CD4-positive, alpha-beta T cell treated with Interleukin-6 at 100 ng/mL for 8 hours (primary cell): ENCODE results near the gene COP1.
"Not testable (repeated sequence)": the region's sequence is repeated elsewhere in the genome, so short reads cannot be mapped to it uniquely, and the experiment has no call there.

ENCODE experiments used
- DNase-seq: peaks from one replicate; pipeline ENCODE4 v3.0.0-alpha.2; 2020; ENCODE audit warnings: mixed read lengths, low spot score

Gene COP1

GRCh38 chr1:176122282-176122681, 84.8 kb downstream of the COP1 start:
- DNase-seq: no peak

DNA sequence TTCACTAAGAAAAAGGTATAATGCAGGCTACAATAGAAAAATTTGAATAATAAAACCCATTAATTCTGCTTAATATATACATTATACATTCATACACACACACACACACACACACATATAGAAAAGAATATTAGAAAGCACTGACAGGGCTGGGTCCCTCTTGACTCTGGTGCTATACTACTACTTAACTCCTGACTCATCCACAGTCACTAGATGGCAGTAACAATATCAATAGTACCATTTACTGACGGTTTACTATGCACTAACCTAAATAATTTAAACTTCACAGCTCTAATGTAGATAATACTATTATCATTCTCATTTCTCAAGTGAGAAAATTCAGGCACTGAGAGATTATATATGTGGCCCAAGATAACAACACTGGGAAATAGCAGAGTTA, 87.5 kb downstream of the COP1 start:
- DNase-seq: no peak

DNA sequence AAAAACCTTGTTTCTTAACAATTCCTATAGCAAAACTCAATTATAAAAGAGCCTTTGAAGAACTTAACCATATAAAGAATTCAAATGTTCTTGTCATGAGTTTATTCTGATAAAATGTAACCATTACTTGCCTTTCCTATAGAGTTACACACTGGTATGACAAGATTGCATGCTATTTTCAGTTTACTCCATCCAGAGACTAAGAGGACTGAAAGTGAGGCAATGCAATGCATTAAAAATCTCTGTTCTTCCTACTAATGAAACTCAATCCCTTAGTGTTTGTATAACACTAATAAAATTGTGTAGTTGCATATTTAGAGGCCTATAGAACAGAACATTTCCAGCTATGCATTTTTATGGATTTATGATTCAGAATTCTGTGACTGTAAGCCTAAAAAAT, 88.1 kb downstream of the COP1 start:
- DNase-seq: no peak

DNA sequence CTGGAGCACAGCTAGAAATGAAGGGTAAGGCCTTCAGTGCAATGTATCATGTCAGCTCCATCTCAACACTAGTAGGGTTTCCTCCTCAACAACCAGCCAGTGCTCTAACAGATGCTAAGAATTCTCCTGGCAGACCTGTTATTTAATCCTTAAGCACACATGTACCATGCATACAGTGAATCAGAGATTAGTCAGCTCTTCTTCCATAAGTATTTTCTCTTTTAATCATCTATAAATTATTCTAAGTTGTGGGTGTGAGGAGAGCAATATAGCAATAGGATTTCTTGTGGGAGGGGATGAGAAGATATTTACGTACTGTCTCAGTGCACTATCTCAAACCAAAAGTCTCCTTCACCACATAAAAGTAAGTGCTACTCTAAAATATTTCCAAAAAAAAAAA, 95.3 kb downstream of the COP1 start:
- DNase-seq: no peak

DNA sequence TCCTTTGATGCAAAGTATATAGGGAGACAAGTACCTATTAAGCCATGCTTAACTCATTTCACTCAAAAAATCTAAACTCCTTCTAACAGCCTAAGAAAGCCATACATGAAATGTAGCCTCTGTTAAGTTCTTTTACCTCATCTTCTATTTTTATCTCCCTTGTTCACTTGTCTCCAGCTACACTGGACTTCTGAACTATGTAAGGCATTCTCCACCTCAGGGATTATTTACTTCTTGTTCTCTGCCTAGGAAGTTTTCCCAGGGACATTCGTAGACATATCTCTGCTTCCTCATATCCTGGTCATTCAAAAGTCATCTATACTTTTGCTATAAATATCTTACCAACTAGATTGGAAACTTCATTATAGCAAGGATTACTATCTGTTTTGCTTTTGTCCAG, 96.9 kb downstream of the COP1 start:
- DNase-seq: no peak

- no peak for DNase-seq
Observed at GRCh38 chr1:176102768-176103350, 104.2 kb downstream of the COP1 start.

- DNase-seq: no peak
Observed at GRCh38 chr1:176101951-176102642, 105.0 kb downstream of the COP1 start.

DNA sequence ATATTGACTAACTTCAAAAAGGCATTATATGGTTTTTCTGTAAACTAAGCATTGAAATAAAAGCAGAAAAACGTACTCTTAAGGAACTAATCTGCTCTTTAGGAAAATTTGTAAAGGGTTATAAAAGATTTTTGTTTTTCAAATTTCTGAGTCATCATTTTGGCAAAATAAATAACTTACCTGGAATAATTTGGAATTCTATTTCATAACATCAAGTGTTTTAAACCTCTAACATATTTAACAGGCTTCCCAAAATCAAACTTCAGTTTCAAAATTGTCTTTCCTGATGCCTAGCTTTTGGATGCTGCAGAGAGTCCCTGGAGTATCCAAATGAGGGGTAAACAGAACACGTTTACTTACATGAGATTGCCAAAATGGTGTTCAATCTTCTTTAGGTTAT, 108.5 kb downstream of the COP1 start:
- no peak for DNase-seq

GRCh38 chr1:176096015-176096414, 111.1 kb downstream of the COP1 start:
- DNase-seq: no peak

DNA sequence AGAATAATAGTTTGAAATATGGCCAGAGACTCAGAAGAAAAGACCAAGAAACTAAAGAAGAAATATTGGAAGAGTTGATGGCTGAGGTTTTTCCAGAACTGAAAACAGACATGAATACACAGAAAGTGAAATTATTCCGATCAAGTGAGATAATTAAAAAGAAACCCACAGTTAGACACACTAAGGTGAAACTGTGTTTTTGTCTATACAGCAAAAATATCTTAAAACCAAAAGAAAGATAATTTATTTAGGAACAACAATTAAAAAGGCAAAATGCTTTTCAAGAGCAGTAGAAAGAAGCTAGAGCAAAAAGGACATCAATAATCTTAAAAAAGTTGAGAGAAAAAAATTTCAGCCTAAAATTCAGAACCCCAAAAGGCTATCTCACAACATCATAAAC, 116.3 kb downstream of the COP1 start:
- no peak for DNase-seq

GRCh38 chr1:176087746-176088145, 119.3 kb downstream of the COP1 start:
- not testable (repeated sequence) for DNase-seq

GRCh38 chr1:176073524-176074157, 133.4 kb downstream of the COP1 start:
- peak; percentile 4 for DNase-seq

DNA sequence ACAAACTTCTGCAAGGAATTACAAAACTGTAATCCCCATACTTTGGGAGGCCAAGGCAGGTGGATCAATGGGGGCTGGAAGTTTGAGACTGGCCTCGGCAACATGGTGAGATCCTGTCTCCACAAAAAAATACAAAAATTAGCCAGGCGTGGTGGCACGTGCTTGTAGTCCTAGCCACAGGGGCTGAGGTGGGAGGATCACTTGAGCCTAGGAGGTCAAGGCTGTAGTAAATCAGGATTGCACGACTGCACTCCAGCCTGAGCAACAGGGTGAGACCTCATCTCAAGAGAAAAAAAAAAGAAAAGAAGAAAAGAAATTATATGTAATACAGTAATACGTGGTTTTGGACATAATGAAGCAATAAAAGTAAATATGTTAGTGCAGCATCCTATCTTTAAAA, 138.2 kb downstream of the COP1 start:
- no peak for DNase-seq

GRCh38 chr1:176068256-176068655, 138.8 kb downstream of the COP1 start:
- no peak for DNase-seq

DNA sequence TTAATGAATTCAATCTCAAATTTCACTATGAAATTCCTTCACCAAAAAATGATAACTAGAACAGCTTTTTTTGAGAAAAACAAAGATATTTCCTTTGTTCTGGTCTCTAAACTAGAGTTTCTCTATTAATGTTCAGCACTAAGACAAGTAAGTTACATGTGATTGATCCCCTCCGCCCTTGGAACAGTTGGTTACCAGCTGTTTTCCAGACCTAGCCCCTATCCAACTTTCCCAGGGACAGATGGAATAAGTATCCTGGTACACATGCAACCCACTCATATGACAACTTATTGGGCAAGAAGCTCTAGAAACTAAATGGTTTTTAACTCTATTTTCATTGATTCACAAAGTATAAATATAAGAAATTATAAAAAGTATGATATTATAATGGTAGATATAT, 140.4 kb downstream of the COP1 start:
- no peak for DNase-seq

DNA sequence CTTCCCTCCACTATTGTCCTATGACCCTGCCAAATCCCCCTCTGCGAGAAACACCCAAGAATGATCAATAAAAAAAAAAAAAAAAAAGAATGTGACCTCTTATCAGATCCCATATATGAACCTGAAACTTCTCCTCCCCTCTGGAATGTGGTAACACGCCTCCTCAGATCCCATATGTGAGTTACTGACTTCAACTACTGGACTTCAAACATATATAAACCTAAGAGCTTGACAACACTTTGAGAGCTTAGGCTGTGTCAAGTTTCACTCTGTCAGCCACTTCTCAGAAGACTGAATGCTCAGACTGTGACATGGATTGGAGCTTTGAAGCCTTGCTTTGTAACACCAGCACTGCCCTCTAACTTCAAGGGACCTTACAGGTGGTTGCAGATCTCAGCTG, 148.4 kb downstream of the COP1 start:
- no peak for DNase-seq

DNA sequence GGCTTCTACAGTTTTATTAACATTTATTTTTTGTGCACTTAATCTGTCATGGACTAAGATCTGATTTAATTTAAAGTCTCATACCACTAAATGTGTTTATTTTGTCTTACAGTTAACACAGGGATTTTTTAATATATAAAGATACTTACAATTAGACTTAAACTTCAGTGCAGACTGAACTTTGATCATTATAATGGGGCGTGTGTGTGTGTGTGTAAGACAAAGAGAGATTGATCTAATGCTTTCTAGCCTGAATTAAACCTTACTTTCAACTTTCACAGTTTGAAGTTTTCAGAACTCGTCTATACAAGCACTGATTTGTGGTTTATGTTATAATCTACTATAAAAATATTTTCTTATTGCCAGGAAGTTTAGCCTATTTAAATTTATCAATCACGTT, 150.8 kb downstream of the COP1 start:
- no peak for DNase-seq

DNA sequence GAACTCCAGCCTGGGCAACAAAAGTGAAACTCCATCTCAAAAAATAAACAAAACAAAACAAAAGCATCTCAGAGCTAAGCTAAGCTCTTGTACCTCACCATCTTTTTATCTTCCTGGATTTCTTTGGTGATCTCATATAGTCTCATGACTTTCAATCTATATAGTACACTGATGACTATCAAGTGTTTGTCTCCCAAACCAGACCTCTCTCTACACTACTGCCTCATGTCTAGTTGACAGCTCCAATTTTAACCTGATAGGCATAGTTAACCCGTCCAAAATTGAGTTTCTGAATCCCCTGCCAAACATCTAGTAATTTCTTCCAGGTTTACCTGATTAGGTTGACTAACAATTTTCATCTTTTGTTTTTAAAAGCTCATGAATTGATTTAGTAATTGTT, 151.7 kb downstream of the COP1 start:
- DNase-seq: no peak

DNA sequence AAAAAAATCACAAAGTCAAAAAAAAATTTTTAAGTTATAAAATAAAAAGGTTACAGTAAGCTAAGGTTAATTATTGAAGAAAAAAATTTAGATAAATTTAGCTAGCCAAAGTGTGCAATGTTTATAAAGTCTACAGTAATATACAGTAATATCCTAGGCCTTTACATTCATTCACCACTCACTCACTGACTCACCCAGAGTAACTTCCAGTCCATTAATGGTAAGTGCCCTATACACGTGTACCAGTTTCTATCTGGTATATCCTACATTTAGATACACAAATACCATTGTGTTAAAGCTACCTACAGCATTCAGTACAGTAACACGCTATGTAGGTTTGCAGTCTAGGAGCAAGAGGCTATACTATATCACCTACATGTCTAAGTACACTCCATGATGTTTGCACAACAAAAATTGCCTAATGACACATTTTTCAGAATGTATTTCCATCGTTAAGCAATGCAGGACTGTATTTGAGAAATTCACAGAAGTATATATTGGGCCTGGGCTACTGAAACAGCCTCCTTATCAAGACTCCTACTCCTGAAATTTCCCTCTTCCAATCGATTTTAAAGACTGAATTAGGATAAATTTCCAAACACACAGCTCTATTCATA, 155.1 kb downstream of the COP1 start:
- DNase-seq: no peak

GRCh38 chr1:176051402-176051801, 155.7 kb downstream of the COP1 start:
- DNase-seq: no peak

DNA sequence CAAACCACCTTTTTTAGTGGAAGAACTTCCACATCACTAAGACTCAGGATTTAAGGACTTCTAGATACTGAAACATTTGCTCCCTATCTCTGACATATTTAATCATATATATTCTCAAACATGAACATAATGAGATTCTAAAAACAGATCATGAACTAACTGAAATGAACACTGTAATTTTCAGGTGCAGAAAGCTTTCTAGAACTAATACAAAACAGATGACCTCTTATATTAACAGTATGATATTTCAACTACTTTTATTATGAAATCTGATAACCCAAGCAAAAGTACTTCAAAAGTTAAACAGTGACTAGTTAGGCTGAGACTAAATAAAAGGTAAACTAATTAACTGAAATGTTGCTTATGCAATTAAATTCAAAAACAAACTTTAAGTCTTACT, 157.5 kb downstream of the COP1 start:
- DNase-seq: no peak

DNA sequence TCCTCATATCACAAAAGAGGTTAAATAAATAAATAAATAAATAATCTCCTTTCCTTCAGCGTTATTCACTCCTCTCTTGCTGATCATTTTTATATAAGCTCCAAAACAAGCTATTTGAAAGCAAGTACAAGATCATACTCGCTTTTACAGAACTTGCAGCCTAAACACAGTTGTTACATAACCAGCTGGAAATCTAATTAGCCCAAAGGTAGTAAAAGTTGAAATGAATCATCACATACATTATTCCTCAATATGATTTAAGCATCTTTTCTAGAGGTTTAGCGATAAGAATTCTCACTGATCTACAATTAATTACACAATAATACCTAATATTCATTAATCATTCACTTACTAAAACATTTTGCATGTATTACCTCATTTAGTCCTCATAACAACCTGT, 160.2 kb downstream of the COP1 start:
- no peak for DNase-seq

- no peak for DNase-seq
Observed at GRCh38 chr1:176043537-176043936, 163.5 kb downstream of the COP1 start.
